GM12878 (cell line): ENCODE data around the gene ART4. TPM values are rescaled to one million over a fixed set of nuclear protein-coding genes. Genes with fewer than 3 reads are reported as not detected.

Experiments
- ATAC-seq: fragments of 200-7000 bp; cut with Tn5 transposase; 3 replicates; pipeline ENCODE4 v1.9.1; 2020; ENCODE audit warnings: mild to moderate bottlenecking, moderate library complexity
- BruUV-seq: library from RNA; stranded (reverse); fragments of 400-500 nt; replicated peaks from 2 replicates; lab custom pipeline; 2021; lab: Mats Ljungman, UMichigan
- CTCF ChIA-PET: fragments of 300-600 bp; sonication (Branson Sonifier 250); formaldehyde crosslinking; extraction: SDS; loops from one replicate; lab custom pipeline; 2021; ENCODE audit warnings: inconsistent platforms; lab: Yijun Ruan, JAX
- POLR2A ChIA-PET: fragments of 350-600 bp; formaldehyde crosslinking; extraction: SDS; loops from one replicate; lab custom pipeline; 2021; ENCODE audit warnings: inconsistent platforms; lab: Charles Lee
- RAD21 ChIA-PET: fragments of 300-600 bp; sonication (Branson Sonifier 250); formaldehyde crosslinking; loops from one replicate; lab custom pipeline; 2023; ENCODE audit warnings: antibody characterized with exemption; ENCODE audit not compliant: unreplicated experiment; lab: Charles Lee
- SMC1A ChIA-PET: fragments of 300-600 bp; sonication (Branson Sonifier 250); formaldehyde crosslinking; loops from one replicate; lab custom pipeline; 2023; ENCODE audit not compliant: unreplicated experiment, uncharacterized antibody; lab: Charles Lee
- DNase-seq: peaks from one replicate; pipeline ENCODE4 v3.0.0-alpha.2; 2011; ENCODE audit warnings: low read depth, low spot score
- FAIRE-seq: peaks from 3 replicates; lab custom pipeline; 2011; peaks lifted over from hg19 to GRCh38; lab: Jason Lieb, UNC
- H2AFZ ChIP-seq: 2 replicates; pipeline ENCODE4 v1.6.0; 2011; ENCODE audit warnings: low read depth, low read length, control low read depth; ENCODE audit not compliant: control insufficient read depth
- H3K27ac ChIP-seq: 2 replicates; pipeline ENCODE4 v1.5.1; 2011; ENCODE audit warnings: control low read depth; ENCODE audit not compliant: control insufficient read depth, insufficient read depth
- H3K27me3 ChIP-seq, 2 experiments: replicated peaks in 1 of 2; 2 replicates each; pipeline versions ENCODE4 v1.6.0 to v1.6.1; 2011; ENCODE audit warnings: low read length in 1 of 2; ENCODE audit not compliant: control insufficient read depth in 2 of 2, insufficient read depth in 2 of 2
- H3K36me3 ChIP-seq, 2 experiments: 2 replicates each; pipeline ENCODE4 v1.5.1; 2011; ENCODE audit warnings: low read length in 1 of 2; ENCODE audit not compliant: control insufficient read depth in 2 of 2, insufficient read depth in 2 of 2
- H3K4me1 ChIP-seq: 2 replicates; pipeline ENCODE4 v1.6.1; 2011; ENCODE audit warnings: mild to moderate bottlenecking, low read length, moderate library complexity, mixed read lengths; ENCODE audit not compliant: control insufficient read depth, insufficient read depth
- H3K4me2 ChIP-seq: 2 replicates; pipeline ENCODE4 v1.6.0; 2011; ENCODE audit warnings: control low read depth; ENCODE audit not compliant: control insufficient read depth, insufficient read depth
- H3K4me3 ChIP-seq: fragments of 200-600 bp; sonication (generic); 2 replicates; pipeline ENCODE4 v1.5.1; 2016
- H3K79me2 ChIP-seq: 2 replicates; pipeline ENCODE4 v1.6.0; 2011; ENCODE audit warnings: low read length; ENCODE audit not compliant: control insufficient read depth, insufficient read depth
- H3K9ac ChIP-seq: 2 replicates; pipeline ENCODE4 v1.8.0; 2011; ENCODE audit warnings: low read length, control low read depth, mixed read lengths; ENCODE audit not compliant: control insufficient read depth, insufficient read depth
- H3K9me3 ChIP-seq: replicated peaks from 3 replicates; pipeline ENCODE4 v1.5.1; 2011; ENCODE audit warnings: mild to moderate bottlenecking, low read length; ENCODE audit not compliant: control insufficient read depth, insufficient read depth
- H4K20me1 ChIP-seq: 2 replicates; pipeline ENCODE4 v1.6.0; 2011; ENCODE audit not compliant: control insufficient read depth, insufficient read depth
- CHD2 ChIP-seq: IDR thresholded peaks from 2 replicates; pipeline ENCODE4 v1.6.1; 2011; ENCODE audit warnings: low read depth, low read length, improper control_type of control experiment, borderline replicate concordance
- EGR1 ChIP-seq, 2 experiments: IDR thresholded peaks; 1 replicate in 1 of 2; 2 replicates in 1 of 2; pipeline ENCODE4 v1.6.1; 2011 to 2012; ENCODE audit warnings: low read depth in 2 of 2, low read length in 2 of 2, borderline replicate concordance in 1 of 2, mild to moderate bottlenecking in 1 of 2, moderate library complexity in 1 of 2
- KDM1A ChIP-seq: fragments of 200-600 bp; sonication (generic); IDR thresholded peaks from 2 replicates; pipeline ENCODE4 v1.6.1; 2016; ENCODE audit warnings: borderline replicate concordance
- MXI1 ChIP-seq: fragments of 150-350 bp; IDR thresholded peaks from 2 replicates; pipeline ENCODE4 v1.6.1; 2011; ENCODE audit warnings: low read depth, mild to moderate bottlenecking, inconsistent platforms, low read length, improper control_type of control experiment
- MYB ChIP-seq: fragments of 150-350 bp; IDR thresholded peaks from 2 replicates; pipeline ENCODE4 v1.6.1; 2014; ENCODE audit warnings: mild to moderate bottlenecking, low read depth, low read length, borderline replicate concordance
- PAX5 ChIP-seq: IDR thresholded peaks from 2 replicates; pipeline ENCODE4 v1.6.1; 2011; ENCODE audit warnings: low read depth, low read length, borderline replicate concordance
- PAX8 ChIP-seq: fragments of 450-650 bp; IDR thresholded peaks from 2 replicates; pipeline ENCODE4 v1.6.1; 2017; ENCODE audit warnings: mild to moderate bottlenecking, moderate library complexity
- RB1 ChIP-seq: fragments of 450-650 bp; formaldehyde crosslinking; IDR thresholded peaks from 2 replicates; pipeline ENCODE4 v1.6.1; 2017; ENCODE audit warnings: mild to moderate bottlenecking, borderline replicate concordance
- RFX5 ChIP-seq: IDR thresholded peaks from 2 replicates; pipeline ENCODE4 v1.6.1; 2011; ENCODE audit warnings: low read depth, low read length, improper control_type of control experiment
- SMAD5 ChIP-seq: IDR thresholded peaks from 2 replicates; pipeline ENCODE4 v1.6.1; 2016; ENCODE audit warnings: antibody characterized with exemption, low read depth
- WGBS: methylation state at CpG from one replicate; pipeline ENCODE4 v1.1.6; 2016; ENCODE audit warnings: low lambda C conversion rate; ENCODE audit not compliant: insufficient replicate concordance, insufficient coverage; ENCODE audit errors: missing lambda C conversion rate; 5-methylcytosine and 5-hydroxymethylcytosine counted together
- in situ Hi-C: fragments of 300-500 bp; cut with MboI; formaldehyde crosslinking; loops from 9 replicates; pipeline ENCODE4 v1.14.3; 2018; ENCODE audit warnings: mixed read lengths
- intact Hi-C: fragments of 100-400 bp; cut with micrococcal nuclease; formaldehyde crosslinking; loops from one replicate; pipeline ENCODE4 v1.14.2; 2022; ENCODE audit not compliant: unreplicated experiment
- polyA plus RNA-seq, 11 experiments: library from polyadenylated mRNA; depleted of rRNA in 4 of 11; unstranded in 6 of 11; stranded (reverse) in 5 of 11; fragments of >200 nt; fragmentation: Nextera tagmentation in 4 of 11; fragmentation: Illumina TruSeq in 1 of 11; extraction: Ambion mirVana in 4 of 11; extraction: Trizol in 1 of 11; gene quantifications; 1 replicate in 1 of 11; 2 replicates in 10 of 11; pipeline versions ENCODE4 v1.2.1 to v1.2.3, GENCODE V29; 2011 to 2016; ENCODE audit warnings: inconsistent platforms in 2 of 11, missing spikeins in 2 of 11, low read depth in 1 of 11
- total RNA-seq, 4 experiments: library from RNA; depleted of rRNA in 3 of 4; stranded (reverse); fragments of >200 nt in 3 of 4; fragmentation: Illumina TruSeq in 1 of 4; extraction: Trizol in 1 of 4; gene quantifications; 2 replicates each; pipeline versions ENCODE4 v1.2.1 to v1.2.3, GENCODE V29; 2013 to 2021
- TF ChIP-seq, protein P1 (sequence below), 3 experiments: IDR thresholded peaks in 2 of 3; conservative IDR thresholded peaks in 1 of 3; 2 replicates each; pipeline ENCODE4 v1.5.1; 2011; ENCODE audit warnings: low read depth in 3 of 3, low read length in 3 of 3, mild to moderate bottlenecking in 3 of 3, control low read depth in 2 of 3, moderate library complexity in 2 of 3, inconsistent platforms in 1 of 3, mixed read lengths in 1 of 3; ENCODE audit not compliant: control insufficient read depth in 2 of 3, insufficient read depth in 1 of 3; ENCODE audit errors: extremely low read depth in 1 of 3
- TF ChIP-seq, protein P2 (sequence below): fragments of 450-650 bp; IDR thresholded peaks from 2 replicates; pipeline ENCODE4 v1.6.1; 2018; ENCODE audit warnings: mild to moderate bottlenecking, low read depth, moderate library complexity; ENCODE audit not compliant: partially characterized antibody

Gene ART4
- total and polyA plus RNA-seq, 10 of the 15 experiments (the other 5 are each of a cell fraction or from before 2014, with no cell fraction given): 0.02 TPM; not detected in 9

DNA sequence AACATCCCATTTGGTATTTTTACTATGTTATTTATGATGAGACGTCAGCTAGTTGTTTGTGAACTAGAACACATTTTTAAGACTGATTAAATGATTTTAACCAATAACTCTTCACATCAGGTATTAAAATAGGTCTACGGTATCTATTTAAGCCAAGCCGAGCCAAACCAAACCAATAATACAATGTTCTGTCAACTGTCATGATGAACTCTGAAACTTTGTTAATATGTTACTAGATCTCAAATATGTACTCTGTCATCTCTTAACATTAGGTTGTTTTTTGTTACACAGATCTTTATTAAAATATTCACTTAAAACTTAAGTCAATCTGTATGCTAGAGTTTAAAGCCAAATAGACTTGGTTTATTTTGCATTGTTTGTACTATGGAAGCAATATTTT, 1.0 kb downstream of the ART4 start:
- SMC1A ChIA-PET: interaction anchor here (15.6 kb wide), 1 partner anchor 154 kb away, joined by 242 read pairs; no protein-coding TSS in a partner anchor
- H3K9me3 ChIP-seq: no peaks in the 10 kb centered on the region
- DNase-seq (no peak), ATAC-seq (no peak), FAIRE-seq (no peak)
- H3K4me1 ChIP-seq: no peaks in the 10 kb centered on the region
- no peak overlapping the region for H2AFZ ChIP-seq
- WGBS: 80% methylated on average over 3 of the region's 3 CpGs
- no peak overlapping the region for H3K4me3 ChIP-seq
- no peaks in the 10 kb centered on the region for H4K20me1 ChIP-seq
- CTCF ChIA-PET: no interaction called here
- BruUV-seq: no TSS peak
- in situ Hi-C loops: no loop called here
- H3K4me2 ChIP-seq: no peak overlapping the region
- H3K79me2 ChIP-seq: no peaks in the 10 kb centered on the region
- no peaks in the 10 kb centered on the region; a peak in 1 of 4 replicates for H3K27me3 ChIP-seq
- intact Hi-C loops: loop anchor here (5.0 kb wide), 1 partner anchor 380 kb away; the partner anchor contains the start of gene RERG
- RAD21 ChIA-PET: interaction anchor here (0.6 to 1.9 kb wide), 2 partner anchors 10 to 153 kb away, joined by 3 to 5 read pairs; no protein-coding TSS in a partner anchor
- no peak overlapping the region for H3K9ac ChIP-seq
- H3K36me3 ChIP-seq: no peaks in the 10 kb centered on the region
- no peak for TF ChIP-seq CHD2
- POLR2A ChIA-PET: no interaction called here
- no peak overlapping the region for H3K27ac ChIP-seq

DNA sequence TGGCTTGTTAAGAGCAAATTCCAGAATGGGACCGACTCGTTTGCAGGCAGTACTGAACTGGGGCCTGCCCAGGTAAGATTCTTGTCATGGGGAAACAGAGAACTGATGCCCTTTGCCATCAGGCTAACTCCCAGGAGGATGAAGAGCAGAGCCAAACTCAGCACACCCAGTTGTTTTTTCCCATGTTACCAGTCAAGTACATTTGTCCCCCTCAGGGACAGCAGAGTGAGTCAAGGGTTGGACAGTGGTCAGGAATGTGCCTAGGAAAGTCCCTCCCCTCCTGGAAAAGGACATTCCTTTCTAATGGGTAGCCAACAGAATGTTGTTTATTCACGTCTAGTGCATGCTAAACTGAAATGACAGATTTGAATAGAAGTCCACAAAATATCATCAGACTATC, 1.6 kb downstream of the ART4 start:
- BruUV-seq: no TSS peak
- Histone ChIP-seq H3K27me3 (no peaks in the 10 kb centered on the region; a peak in 1 of 4 replicates), H3K36me3 (no peaks in the 10 kb centered on the region), H4K20me1 (no peaks in the 10 kb centered on the region), H3K4me3 (no peak overlapping the region), H3K4me1 (no peaks in the 10 kb centered on the region), H3K9me3 (no peaks in the 10 kb centered on the region), H2AFZ (no peak overlapping the region), H3K9ac (no peak overlapping the region), H3K27ac (no peak overlapping the region), H3K4me2 (no peak overlapping the region), H3K79me2 (no peaks in the 10 kb centered on the region)
- RAD21 ChIA-PET: interaction anchor here (0.6 to 1.9 kb wide), 2 partner anchors 11 to 153 kb away, joined by 3 to 5 read pairs; no protein-coding TSS in a partner anchor
- SMC1A ChIA-PET: interaction anchor here (15.6 kb wide), 1 partner anchor 155 kb away, joined by 242 read pairs; no protein-coding TSS in a partner anchor
- no peak for DNase-seq
- FAIRE-seq: no peak
- in situ Hi-C loops: no loop called here
- 9% methylated on average over 3 of the region's 3 CpGs for WGBS
- CTCF ChIA-PET: no interaction called here
- ATAC-seq: no peak
- POLR2A ChIA-PET: no interaction called here
- intact Hi-C loops: loop anchor here (5.0 kb wide), 1 partner anchor 381 kb away; the partner anchor contains the start of gene RERG
- TF ChIP-seq RFX5 (no peak), RB1 (no peak), PAX5 (no peak), KDM1A (no peak), MXI1 (no peak), MYB (no peak), SMAD5 (no peak), PAX8 (no peak), EGR1 (IDR thresholded peaks at IDR 0.05; ENCODE audit: borderline replicate concordance in 1 of 2, low read depth in 2 of 2, low read length in 2 of 2) (no peak)
- TF ChIP-seq, protein P1, sequence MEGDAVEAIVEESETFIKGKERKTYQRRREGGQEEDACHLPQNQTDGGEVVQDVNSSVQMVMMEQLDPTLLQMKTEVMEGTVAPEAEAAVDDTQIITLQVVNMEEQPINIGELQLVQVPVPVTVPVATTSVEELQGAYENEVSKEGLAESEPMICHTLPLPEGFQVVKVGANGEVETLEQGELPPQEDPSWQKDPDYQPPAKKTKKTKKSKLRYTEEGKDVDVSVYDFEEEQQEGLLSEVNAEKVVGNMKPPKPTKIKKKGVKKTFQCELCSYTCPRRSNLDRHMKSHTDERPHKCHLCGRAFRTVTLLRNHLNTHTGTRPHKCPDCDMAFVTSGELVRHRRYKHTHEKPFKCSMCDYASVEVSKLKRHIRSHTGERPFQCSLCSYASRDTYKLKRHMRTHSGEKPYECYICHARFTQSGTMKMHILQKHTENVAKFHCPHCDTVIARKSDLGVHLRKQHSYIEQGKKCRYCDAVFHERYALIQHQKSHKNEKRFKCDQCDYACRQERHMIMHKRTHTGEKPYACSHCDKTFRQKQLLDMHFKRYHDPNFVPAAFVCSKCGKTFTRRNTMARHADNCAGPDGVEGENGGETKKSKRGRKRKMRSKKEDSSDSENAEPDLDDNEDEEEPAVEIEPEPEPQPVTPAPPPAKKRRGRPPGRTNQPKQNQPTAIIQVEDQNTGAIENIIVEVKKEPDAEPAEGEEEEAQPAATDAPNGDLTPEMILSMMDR (IDR thresholded peaks at IDR 0.05 in 2 of 3, conservative IDR thresholded peaks at IDR 0.05 in 1 of 3; ENCODE audit: control insufficient read depth in 2 of 3, extremely low read depth in 1 of 3, insufficient read depth in 1 of 3, low read depth in 3 of 3, low read length in 3 of 3): no peak
- TF ChIP-seq, protein P2, sequence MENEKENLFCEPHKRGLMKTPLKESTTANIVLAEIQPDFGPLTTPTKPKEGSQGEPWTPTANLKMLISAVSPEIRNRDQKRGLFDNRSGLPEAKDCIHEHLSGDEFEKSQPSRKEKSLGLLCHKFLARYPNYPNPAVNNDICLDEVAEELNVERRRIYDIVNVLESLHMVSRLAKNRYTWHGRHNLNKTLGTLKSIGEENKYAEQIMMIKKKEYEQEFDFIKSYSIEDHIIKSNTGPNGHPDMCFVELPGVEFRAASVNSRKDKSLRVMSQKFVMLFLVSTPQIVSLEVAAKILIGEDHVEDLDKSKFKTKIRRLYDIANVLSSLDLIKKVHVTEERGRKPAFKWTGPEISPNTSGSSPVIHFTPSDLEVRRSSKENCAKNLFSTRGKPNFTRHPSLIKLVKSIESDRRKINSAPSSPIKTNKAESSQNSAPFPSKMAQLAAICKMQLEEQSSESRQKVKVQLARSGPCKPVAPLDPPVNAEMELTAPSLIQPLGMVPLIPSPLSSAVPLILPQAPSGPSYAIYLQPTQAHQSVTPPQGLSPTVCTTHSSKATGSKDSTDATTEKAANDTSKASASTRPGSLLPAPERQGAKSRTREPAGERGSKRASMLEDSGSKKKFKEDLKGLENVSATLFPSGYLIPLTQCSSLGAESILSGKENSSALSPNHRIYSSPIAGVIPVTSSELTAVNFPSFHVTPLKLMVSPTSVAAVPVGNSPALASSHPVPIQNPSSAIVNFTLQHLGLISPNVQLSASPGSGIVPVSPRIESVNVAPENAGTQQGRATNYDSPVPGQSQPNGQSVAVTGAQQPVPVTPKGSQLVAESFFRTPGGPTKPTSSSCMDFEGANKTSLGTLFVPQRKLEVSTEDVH: no peak
